HepG2 (cell line): ENCODE measurements around the gene TLL2. TPM values are rescaled to one million over a fixed set of nuclear protein-coding genes. Genes with fewer than 3 reads are reported as not detected.

Experiments
- CREB3 ChIP-seq: sonication (generic); formaldehyde crosslinking; IDR thresholded peaks from 2 replicates; pipeline ENCODE4 v1.5.0; 2020; ENCODE audit warnings: missing genetic modification reagents
- HMGA1 ChIP-seq: sonication (generic); formaldehyde crosslinking; conservative IDR thresholded peaks from 2 replicates; pipeline ENCODE4 v1.4.0; 2020; ENCODE audit warnings: missing genetic modification reagents
- LCORL ChIP-seq, 2 experiments: fragments of 450-650 bp in 1 of 2; sonication (generic) in 1 of 2; formaldehyde crosslinking in 1 of 2; IDR thresholded peaks; 2 replicates each; pipeline versions ENCODE4 v1.5.0 to v1.6.1; 2017 to 2020; ENCODE audit warnings: antibody characterized with exemption in 1 of 2, missing genetic modification reagents in 1 of 2
- NFRKB ChIP-seq: fragments of 450-650 bp; IDR thresholded peaks from 2 replicates; pipeline ENCODE4 v1.6.1; 2017
- PREB ChIP-seq: sonication (generic); formaldehyde crosslinking; IDR thresholded peaks from 2 replicates; pipeline ENCODE4 v1.4.0; 2020; ENCODE audit warnings: missing genetic modification reagents
- PTBP1 ChIP-seq: fragments of 200-400 bp; formaldehyde crosslinking; IDR thresholded peaks from 2 replicates; pipeline ENCODE4 v1.6.1; 2018; ENCODE audit warnings: low read length, low read depth; ENCODE audit not compliant: poor library complexity, severe bottlenecking
- RNF2 ChIP-seq: fragments of 450-650 bp; conservative IDR thresholded peaks from 2 replicates; pipeline ENCODE4 v1.6.1; 2016; ENCODE audit warnings: low read depth
- SNAPC4 ChIP-seq: sonication (generic); formaldehyde crosslinking; IDR thresholded peaks from 2 replicates; pipeline ENCODE4 v1.4.0; 2020; ENCODE audit warnings: mild to moderate bottlenecking, missing genetic modification reagents
- SP2 ChIP-seq: sonication (generic); formaldehyde crosslinking; IDR thresholded peaks from 2 replicates; pipeline ENCODE4 v1.5.1; 2020; ENCODE audit warnings: mild to moderate bottlenecking, missing genetic modification reagents
- YEATS4 ChIP-seq: sonication (generic); formaldehyde crosslinking; IDR thresholded peaks from 2 replicates; pipeline ENCODE4 v1.4.0; 2020; ENCODE audit warnings: missing genetic modification reagents, borderline replicate concordance
- ZBTB1 ChIP-seq: sonication (generic); formaldehyde crosslinking; IDR thresholded peaks from 2 replicates; pipeline ENCODE4 v1.4.0; 2020; ENCODE audit warnings: missing genetic modification reagents, borderline replicate concordance
- ZNF160 ChIP-seq: sonication (generic); formaldehyde crosslinking; IDR thresholded peaks from 2 replicates; pipeline ENCODE4 v1.8.0; 2022; ENCODE audit warnings: mild to moderate bottlenecking, inconsistent platforms, missing genetic modification reagents
- ZNF180 ChIP-seq: sonication (generic); formaldehyde crosslinking; IDR thresholded peaks from 2 replicates; pipeline ENCODE4 v1.4.0; 2020; ENCODE audit warnings: low read depth, missing genetic modification reagents, borderline replicate concordance
- ZNF282 ChIP-seq: fragments of 450-650 bp; IDR thresholded peaks from 2 replicates; pipeline ENCODE4 v1.6.1; 2018; ENCODE audit not compliant: partially characterized antibody
- ZNF33A ChIP-seq: sonication (generic); formaldehyde crosslinking; IDR thresholded peaks from 2 replicates; pipeline ENCODE4 v1.5.1; 2020; ENCODE audit warnings: missing genetic modification reagents, mild to moderate bottlenecking, moderate library complexity, borderline replicate concordance
- ZNF451 ChIP-seq: sonication (generic); formaldehyde crosslinking; IDR thresholded peaks from 2 replicates; pipeline ENCODE4 v1.5.0; 2020; ENCODE audit warnings: mild to moderate bottlenecking, missing genetic modification reagents
- ZNF567 ChIP-seq: sonication (generic); formaldehyde crosslinking; IDR thresholded peaks from 2 replicates; pipeline ENCODE4 v1.8.1; 2023; ENCODE audit warnings: mild to moderate bottlenecking, missing genetic modification reagents, borderline replicate concordance
- ZNF878 ChIP-seq: sonication (generic); formaldehyde crosslinking; IDR thresholded peaks from 2 replicates; pipeline ENCODE4 v1.8.1; 2023; ENCODE audit warnings: mild to moderate bottlenecking, missing genetic modification reagents, moderate library complexity
- ZSCAN30 ChIP-seq: sonication (generic); formaldehyde crosslinking; IDR thresholded peaks from 2 replicates; pipeline ENCODE4 v1.5.0; 2020; ENCODE audit warnings: mild to moderate bottlenecking, missing genetic modification reagents
- ZUFSP ChIP-seq: sonication (generic); formaldehyde crosslinking; IDR thresholded peaks from 2 replicates; pipeline ENCODE4 v1.9.0; 2021; ENCODE audit warnings: missing genetic modification reagents, mild to moderate bottlenecking, borderline replicate concordance
- polyA plus RNA-seq, 8 experiments: library from polyadenylated mRNA; depleted of rRNA in 3 of 8; stranded (reverse) in 7 of 8; unstranded in 1 of 8; fragments of >200 nt; fragmentation: Illumina TruSeq in 4 of 8; extraction: Trizol in 4 of 8; gene quantifications; 2 replicates each; pipeline versions ENCODE4 v1.2.1 to v1.2.3, GENCODE V29; 2011 to 2016; ENCODE audit warnings: low read depth in 4 of 8, missing spikeins in 1 of 8, mixed read lengths in 1 of 8; ENCODE audit not compliant: insufficient read depth in 1 of 8
- total RNA-seq, 5 experiments: library from RNA; depleted of rRNA; stranded (reverse); fragments of >200 nt; fragmentation: Illumina TruSeq; extraction: Trizol; gene quantifications; 2 replicates each; pipeline ENCODE4 v1.2.3, GENCODE V29; 2016; ENCODE audit warnings: low read depth in 1 of 5

TLL2 gene
- total and polyA plus RNA-seq, 2 of the 13 experiments (the other 11 are each of a cell fraction or from before 2014, with no cell fraction given), result 0.09 TPM; not detected in 1

- TF ChIP-seq ZNF878 (CRISPR knock-in tag), result peak; percentile 50; the same call in 1 of the 2 replicates
- TF ChIP-seq ZUFSP, result no peak
- no peak for TF ChIP-seq ZNF567 (CRISPR knock-in tag)
- TF ChIP-seq ZNF451 (CRISPR knock-in tag), result 0 out of 2 replicates have a peak, but pooled peaks have one; percentile 43
- TF ChIP-seq ZNF160 (CRISPR knock-in tag), result no peak
- 0 out of 2 replicates have a peak, but pooled peaks have one; percentile 46 for TF ChIP-seq YEATS4 (CRISPR knock-in tag)
- no peak for TF ChIP-seq ZNF33A
- TF ChIP-seq NFRKB, result no peak
- no peak for TF ChIP-seq ZNF180 (CRISPR knock-in tag)
- TF ChIP-seq HMGA1 (CRISPR knock-in tag), result no peak
- no peak for TF ChIP-seq ZNF282
- peak; percentile 80 for TF ChIP-seq SP2 (CRISPR knock-in tag)
- no peak for TF ChIP-seq ZSCAN30 (CRISPR knock-in tag)
- no peak for TF ChIP-seq SNAPC4 (CRISPR knock-in tag)
- no peak for TF ChIP-seq ZBTB1 (CRISPR knock-in tag)
- peak; percentile 83; the same call in 1 of the 2 replicates for TF ChIP-seq RNF2
- TF ChIP-seq LCORL (IDR thresholded peaks at IDR 0.05), result no peak
- TF ChIP-seq LCORL (CRISPR knock-in tag; IDR thresholded peaks at IDR 0.05), result peak; percentile 60; the same call in 1 of the 2 replicates
- no peak for TF ChIP-seq CREB3 (CRISPR knock-in tag)
- no peak for TF ChIP-seq PTBP1
- TF ChIP-seq PREB (CRISPR knock-in tag), result no peak
Measured at GRCh38 chr10:96513698-96514561, at the start of gene TLL2 (continued).
